Common myeloid progenitor, CD34-positive (primary cell): Measurements from ENCODE around the gene TMUB2.

ENCODE experiments used
- CTCF ChIA-PET: fragments of 350-600 bp; sonication (Branson Sonifier 250); formaldehyde crosslinking; loops from one replicate; lab custom pipeline; 2021; ENCODE audit warnings: antibody characterized with exemption; lab: Charles Lee
- POLR2A ChIA-PET: fragments of 350-600 bp; sonication (Branson Sonifier 250); formaldehyde crosslinking; loops from one replicate; lab custom pipeline; 2021; ENCODE audit warnings: antibody characterized with exemption; lab: Charles Lee
- DNase-seq, 3 donors: peaks; one replicate each; pipeline versions ENCODE4 v3.0.0 to v3.0.0-alpha.2; 2013
- H3K27ac ChIP-seq, 2 experiments: 1 replicate in 1 of 2; 2 replicates in 1 of 2; pipeline ENCODE4 v1.7.0; 2013; ENCODE audit warnings: inconsistent platforms in 2 of 2, low read length in 2 of 2, mild to moderate bottlenecking in 2 of 2, low read depth in 1 of 2, moderate library complexity in 1 of 2; ENCODE audit not compliant: severe bottlenecking in 2 of 2, insufficient read depth in 1 of 2, poor library complexity in 1 of 2
- H3K27me3 ChIP-seq, 5 experiments: replicated peaks in 2 of 5; 1 replicate in 3 of 5; 2 replicates in 2 of 5; pipeline versions ENCODE4 v1.6.1 to v1.7.0; 2013; ENCODE audit warnings: low read length in 4 of 5, mild to moderate bottlenecking in 2 of 5, moderate library complexity in 2 of 5, inconsistent platforms in 1 of 5; ENCODE audit not compliant: insufficient read depth in 5 of 5, control insufficient read depth in 4 of 5
- H3K36me3 ChIP-seq, 4 experiments: 1 replicate in 2 of 4; 2 replicates in 2 of 4; pipeline versions ENCODE4 v1.6.1 to v1.7.0; 2013; ENCODE audit warnings: low read length in 3 of 4, control low read depth in 1 of 4, mild to moderate bottlenecking in 1 of 4; ENCODE audit not compliant: control insufficient read depth in 4 of 4, insufficient read depth in 4 of 4
- H3K4me1 ChIP-seq, 4 experiments: 1 replicate in 3 of 4; 2 replicates in 1 of 4; pipeline versions ENCODE4 v1.6.1 to v1.7.1; 2013; ENCODE audit warnings: low read length in 3 of 4, mild to moderate bottlenecking in 3 of 4, control low read depth in 1 of 4, inconsistent platforms in 1 of 4, moderate library complexity in 1 of 4; ENCODE audit not compliant: control insufficient read depth in 4 of 4, insufficient read depth in 4 of 4; ENCODE audit errors: control extremely low read depth in 1 of 4
- H3K4me3 ChIP-seq, 7 experiments: 1 replicate in 4 of 7; 2 replicates in 3 of 7; pipeline versions ENCODE4 v1.5.1 to v1.7.0; 2013; ENCODE audit warnings: mild to moderate bottlenecking in 7 of 7, low read length in 6 of 7, moderate library complexity in 6 of 7, inconsistent platforms in 2 of 7, low read depth in 2 of 7, control low read depth in 1 of 7; ENCODE audit not compliant: insufficient read depth in 4 of 7, control insufficient read depth in 1 of 7; ENCODE audit errors: extremely low read depth in 1 of 7
- H3K9me3 ChIP-seq, 5 experiments: 1 replicate in 4 of 5; 2 replicates in 1 of 5; pipeline versions ENCODE4 v1.6.1 to v1.7.1; 2013; ENCODE audit warnings: low read length in 4 of 5, mild to moderate bottlenecking in 2 of 5, inconsistent platforms in 1 of 5, low read depth in 1 of 5, moderate library complexity in 1 of 5; ENCODE audit not compliant: control insufficient read depth in 4 of 5, insufficient read depth in 2 of 5; ENCODE audit errors: control extremely low read depth in 1 of 5
- WGBS: methylation state at CpG from one replicate; pipeline ENCODE4 v1.1.5; 2013; ENCODE audit not compliant: insufficient coverage; 5-methylcytosine and 5-hydroxymethylcytosine counted together

TMUB2 gene

GRCh38 chr17:44187131-44187899, 543 bp downstream of the TMUB2 start:
- H3K27ac ChIP-seq = peak overlapping the region; percentile 98 to 99
- ChIA-PET CTCF (interaction anchor here (0.7 kb wide), 2 partner anchors 10 to 11 kb away, joined by 3 read pairs; no protein-coding TSS in a partner anchor), POLR2A (interaction anchor here (1.0 to 1.7 kb wide), 2 partner anchors 11 to 34 kb away, joined by 4 to 14 read pairs; partner anchors contain the start of gene ATXN7L3)
- no peaks in the 10 kb centered on the region for H3K27me3 ChIP-seq
- H3K4me3 ChIP-seq = peak overlapping the region; percentile 72 to 100 (median 97)
- WGBS = 2% methylated on average over 28 of the region's 32 CpGs
- peak; percentile 34 to 61 (median 58) for DNase-seq
- H3K36me3 ChIP-seq = peaks cover 0 to 35% (median 21%) of the 10 kb centered on the region in 4 experiments
- H3K4me1 ChIP-seq = peaks cover 5 to 27% (median 18%) of the 10 kb centered on the region in 4 experiments
- no peaks in the 10 kb centered on the region for H3K9me3 ChIP-seq

DNA sequence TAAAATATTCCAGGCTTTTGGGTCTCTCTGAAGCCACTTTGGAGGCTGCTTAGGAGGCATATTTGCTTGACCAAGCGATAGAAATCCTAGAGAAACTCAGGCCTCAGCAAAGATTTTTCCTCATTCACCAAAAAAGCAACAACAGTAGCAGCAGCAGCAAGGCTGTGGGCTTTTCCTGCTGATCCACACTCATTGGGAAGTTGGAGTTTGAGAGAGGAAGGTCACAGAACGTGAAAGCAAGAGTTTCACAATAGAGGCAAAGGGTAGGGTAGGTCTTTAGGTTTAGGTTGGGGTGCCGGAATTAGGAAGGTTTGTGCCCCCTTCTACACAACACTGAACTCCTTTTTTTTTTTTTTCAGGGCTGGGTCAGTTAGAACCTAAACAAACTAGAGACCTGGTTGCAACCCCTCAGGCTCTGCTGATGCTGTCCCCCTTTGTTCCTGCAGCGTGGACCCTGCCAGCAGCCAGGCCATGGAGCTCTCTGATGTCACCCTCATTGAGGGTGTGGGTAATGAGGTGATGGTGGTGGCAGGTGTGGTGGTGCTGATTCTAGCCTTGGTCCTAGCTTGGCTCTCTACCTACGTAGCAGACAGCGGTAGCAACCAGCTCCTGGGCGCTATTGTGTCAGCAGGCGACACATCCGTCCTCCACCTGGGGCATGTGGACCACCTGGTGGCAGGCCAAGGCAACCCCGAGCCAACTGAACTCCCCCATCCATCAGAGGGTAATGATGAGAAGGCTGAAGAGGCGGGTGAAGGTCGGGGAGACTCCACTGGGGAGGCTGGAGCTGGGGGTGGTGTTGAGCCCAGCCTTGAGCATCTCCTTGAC, 2.0 kb downstream of the TMUB2 start:
- CTCF ChIA-PET = interaction anchor here (1.0 to 1.6 kb wide), 4 partner anchors 8 to 21 kb away, joined by 3 to 6 read pairs (median 4); no protein-coding TSS in a partner anchor
- Histone ChIP-seq H3K27me3 (no peaks in the 10 kb centered on the region), H3K36me3 (peaks cover 0 to 41% (median 29%) of the 10 kb centered on the region in 4 experiments), H3K4me3 (peak overlapping the region in 1 of 7 experiments; percentile 93), H3K4me1 (peaks cover 5 to 27% (median 18%) of the 10 kb centered on the region in 4 experiments), H3K9me3 (no peaks in the 10 kb centered on the region), H3K27ac (no peak overlapping the region)
- 100% methylated on average over 6 of the region's 12 CpGs for WGBS
- DNase-seq = no peak
- POLR2A ChIA-PET = no interaction called here

DNA sequence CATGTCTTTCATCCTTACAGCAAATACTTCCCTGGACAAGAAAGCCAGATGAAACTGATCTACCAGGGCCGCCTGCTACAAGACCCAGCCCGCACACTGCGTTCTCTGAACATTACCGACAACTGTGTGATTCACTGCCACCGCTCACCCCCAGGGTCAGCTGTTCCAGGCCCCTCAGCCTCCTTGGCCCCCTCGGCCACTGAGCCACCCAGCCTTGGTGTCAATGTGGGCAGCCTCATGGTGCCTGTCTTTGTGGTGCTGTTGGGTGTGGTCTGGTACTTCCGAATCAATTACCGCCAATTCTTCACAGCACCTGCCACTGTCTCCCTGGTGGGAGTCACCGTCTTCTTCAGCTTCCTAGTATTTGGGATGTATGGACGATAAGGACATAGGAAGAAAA, 3.7 kb downstream of the TMUB2 start:
- CTCF ChIA-PET = no interaction called here
- POLR2A ChIA-PET = no interaction called here
- peaks cover 9 to 58% (median 43%) of the 10 kb centered on the region in 4 experiments for H3K36me3 ChIP-seq
- H3K9me3 ChIP-seq = no peaks in the 10 kb centered on the region
- H3K4me3 ChIP-seq = no peak overlapping the region
- 97% methylated on average over 6 of the region's 10 CpGs for WGBS
- H3K4me1 ChIP-seq = peaks cover 5 to 16% (median 15%) of the 10 kb centered on the region in 4 experiments
- no peaks in the 10 kb centered on the region for H3K27me3 ChIP-seq
- DNase-seq = no peak
- peak overlapping the region in 1 of 2 experiments; percentile 20 for H3K27ac ChIP-seq

- POLR2A ChIA-PET = no interaction called here
- Histone ChIP-seq H3K27ac (no peak overlapping the region), H3K36me3 (peaks cover 9 to 66% (median 49%) of the 10 kb centered on the region in 4 experiments), H3K4me1 (peaks cover 5 to 13% (median 10%) of the 10 kb centered on the region in 4 experiments), H3K27me3 (no peaks in the 10 kb centered on the region), H3K9me3 (no peaks in the 10 kb centered on the region), H3K4me3 (no peak overlapping the region)
- no peak for DNase-seq
- WGBS = 92% methylated on average over 5 of the region's 5 CpGs
- CTCF ChIA-PET = interaction anchor here (1.4 to 1.5 kb wide), 2 partner anchors 10 to 18 kb away, joined by 4 to 5 read pairs; no protein-coding TSS in a partner anchor
Observed at GRCh38 chr17:44191369-44191768, 4.6 kb downstream of the TMUB2 start.

GRCh38 chr17:44191941-44192496, 5.2 kb downstream of the TMUB2 start:
- Histone ChIP-seq H3K4me1 (peaks cover 5 to 15% (median 13%) of the 10 kb centered on the region in 4 experiments), H3K27ac (peak overlapping the region in 1 of 2 experiments; percentile 34), H3K36me3 (peaks cover 9 to 72% (median 53%) of the 10 kb centered on the region in 4 experiments), H3K27me3 (no peaks in the 10 kb centered on the region), H3K9me3 (no peaks in the 10 kb centered on the region), H3K4me3 (no peak overlapping the region)
- POLR2A ChIA-PET = interaction anchor here (0.5 to 0.6 kb wide), 2 partner anchors 15 to 98 kb away, joined by 3 to 4 read pairs; no protein-coding TSS in a partner anchor
- CTCF ChIA-PET = interaction anchor here (1.4 to 1.5 kb wide), 2 partner anchors 10 to 18 kb away, joined by 4 to 5 read pairs; no protein-coding TSS in a partner anchor
- no peak for DNase-seq
- WGBS = no CpG with 5 or more reads among the region's 7 CpGs

DNA sequence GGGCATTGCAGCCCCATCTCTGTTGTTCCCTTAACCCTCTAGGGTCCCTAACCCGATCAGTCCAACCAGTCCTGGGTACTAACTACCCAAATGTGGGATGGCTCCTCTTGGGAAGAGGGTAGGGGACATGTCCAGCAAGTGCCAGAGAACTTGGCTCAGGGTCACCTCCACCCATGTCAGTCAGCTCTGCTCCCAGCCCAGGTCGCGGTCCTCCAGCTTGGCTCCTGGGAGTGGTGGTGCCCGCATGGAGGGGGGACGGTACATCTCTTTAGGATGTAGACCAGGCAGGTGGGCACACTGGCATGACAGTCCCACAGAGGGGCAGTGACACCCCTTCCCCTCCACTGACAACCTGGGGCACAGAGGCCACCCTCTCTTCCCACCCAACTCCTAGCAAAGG, 6.0 kb downstream of the TMUB2 start:
- Histone ChIP-seq H3K27ac (peak overlapping the region in 1 of 2 experiments; percentile 34), H3K4me1 (peaks cover 6 to 16% (median 15%) of the 10 kb centered on the region in 4 experiments), H3K36me3 (peaks cover 9 to 76% (median 59%) of the 10 kb centered on the region in 4 experiments), H3K27me3 (no peaks in the 10 kb centered on the region), H3K4me3 (no peak overlapping the region), H3K9me3 (no peaks in the 10 kb centered on the region)
- ChIA-PET CTCF (interaction anchor here (1.4 kb wide), 1 partner anchor 17 kb away, joined by 4 read pairs; no protein-coding TSS in a partner anchor), POLR2A (no interaction called here)
- no peak for DNase-seq
- 100% methylated on average over 3 of the region's 5 CpGs for WGBS
